ENCODE data around the gene ZDHHC6.
"Not testable (repeated sequence)": the region's sequence is repeated elsewhere in the genome, so short reads cannot be mapped to it uniquely, and the experiment has no call there.

Gene ZDHHC6

DNA sequence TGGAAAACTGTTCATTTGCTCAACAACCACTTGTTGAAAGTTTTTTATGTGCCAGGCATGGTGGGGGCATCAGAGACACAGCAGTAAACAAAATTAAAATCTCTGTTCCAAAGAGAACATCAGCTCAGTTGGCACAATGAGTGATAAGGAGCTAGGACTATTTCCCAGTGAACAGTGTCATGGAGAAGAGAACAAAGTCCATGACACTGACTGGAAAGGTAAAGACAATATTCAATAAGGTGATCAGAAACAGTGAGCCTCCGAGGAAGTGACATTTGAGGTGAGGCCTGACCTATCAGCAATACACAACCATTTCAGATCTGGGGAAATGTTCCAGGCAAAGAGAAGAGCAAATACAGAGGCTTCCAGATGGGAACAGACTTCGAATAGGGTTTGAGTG lies 58.2 kb downstream of the ZDHHC6 start:
- DNase-seq, result no peak

DNA sequence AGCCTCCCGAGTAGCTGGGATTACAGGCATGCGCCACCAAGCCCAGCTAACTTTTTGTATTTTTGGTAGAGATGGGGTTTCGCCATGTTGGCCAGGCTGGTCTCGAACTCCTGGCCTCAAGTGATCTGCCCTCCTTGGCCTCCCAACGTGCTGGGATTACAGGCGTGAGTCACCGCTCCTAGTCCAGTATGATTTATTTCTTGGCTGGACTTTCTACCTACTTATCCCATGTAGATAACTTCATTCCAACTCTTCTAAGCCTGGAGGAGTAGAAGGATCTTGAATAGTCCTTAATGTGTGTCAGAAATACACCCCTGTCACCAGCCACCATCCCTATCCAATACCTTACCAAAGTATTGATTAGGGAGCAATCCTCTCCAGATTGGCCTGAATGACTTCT lies 58.7 kb downstream of the ZDHHC6 start:
- not testable (repeated sequence) for DNase-seq

GRCh38 chr10:112385201-112385600 lies 61.5 kb downstream of the ZDHHC6 start:
- DNase-seq, result no peak

DNA sequence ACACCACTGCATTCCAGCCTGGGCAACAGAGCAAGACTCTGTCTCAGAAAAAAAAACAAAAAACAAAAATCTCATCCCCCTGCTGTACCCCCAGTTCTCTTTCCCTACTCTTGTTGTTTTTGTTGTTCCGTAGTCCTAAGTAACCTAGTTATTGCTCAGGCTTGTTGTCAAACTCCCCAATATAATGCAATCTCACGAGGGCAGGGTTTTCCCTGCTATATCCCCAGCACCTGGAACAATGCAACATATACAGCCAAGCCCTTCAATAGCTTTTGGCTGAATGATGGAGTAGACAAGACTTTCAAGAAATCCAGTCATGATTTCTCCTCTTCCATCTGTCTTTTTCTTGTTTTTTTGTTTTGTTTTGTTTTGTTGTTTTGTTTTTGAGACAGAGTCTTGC lies 62.6 kb downstream of the ZDHHC6 start:
- DNase-seq, result no peak

DNA sequence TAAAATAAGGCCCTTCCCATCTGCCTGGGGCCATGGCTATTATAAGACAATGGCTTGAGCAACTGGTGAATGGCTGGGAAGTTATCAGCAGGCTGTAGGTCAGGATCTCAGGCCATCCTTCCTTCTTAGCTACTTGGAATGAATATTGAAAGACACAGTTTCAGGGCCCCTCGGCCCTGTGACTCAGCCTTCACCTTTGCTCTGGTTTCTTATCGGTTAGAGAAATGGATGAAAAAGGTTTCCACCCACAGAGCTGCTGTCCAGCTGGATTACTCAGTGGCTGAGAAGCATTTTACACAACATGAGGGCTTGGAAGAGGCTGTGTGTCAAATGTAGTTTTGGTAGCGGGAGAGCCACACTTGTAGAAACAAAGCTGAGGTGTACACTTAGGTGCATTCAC lies 63.4 kb downstream of the ZDHHC6 start:
- no peak for DNase-seq

- DNase-seq, result no peak
Measured at GRCh38 chr10:112382515-112383235, 64.0 kb downstream of the ZDHHC6 start.
